Heart left ventricle (tissue), 16 donors: ENCODE data around the gene TH. TPM values are rescaled to one million over a fixed set of nuclear protein-coding genes. Genes with fewer than 3 reads are reported as not detected.

Experiments used
- ATAC-seq, 4 donors: fragments of 200-7000 bp; cut with Tn5 transposase; one replicate each; pipeline ENCODE4 v1.9.1; 2020 to 2022; ENCODE audit warnings: moderate library complexity in 4 of 4, mild to moderate bottlenecking in 3 of 4, moderate number of reproducible peaks in 1 of 4
- DNase-seq, 5 donors: peaks; one replicate each; pipeline ENCODE4 v3.0.0-alpha.2; 2020
- H3K27ac ChIP-seq, 12 donors: fragments of 200-600 bp; sonication (generic) in 4 of 12; one replicate each; pipeline versions ENCODE4 v1.5.0 to v1.8.0; 2016 to 2022; ENCODE audit warnings: mild to moderate bottlenecking in 2 of 12
- H3K27me3 ChIP-seq, 9 donors: fragments of 200-600 bp; sonication (generic) in 2 of 9; one replicate each; pipeline versions ENCODE4 v1.5.1 to v1.8.0; 2016 to 2022; ENCODE audit warnings: mild to moderate bottlenecking in 3 of 9
- H3K36me3 ChIP-seq, 9 donors: fragments of 200-600 bp; sonication (generic) in 2 of 9; one replicate each; pipeline versions ENCODE4 v1.5.0 to v1.8.0; 2018 to 2022; ENCODE audit warnings: mild to moderate bottlenecking in 2 of 9
- H3K4me1 ChIP-seq, 12 donors: fragments of 200-600 bp; sonication (generic) in 4 of 12; one replicate each; pipeline versions ENCODE4 v1.5.0 to v1.8.0; 2016 to 2022; ENCODE audit warnings: mild to moderate bottlenecking in 3 of 12
- H3K4me3 ChIP-seq, 12 donors: fragments of 200-600 bp; sonication (generic) in 4 of 12; one replicate each; pipeline versions ENCODE4 v1.5.0 to v1.8.0; 2017 to 2022; ENCODE audit warnings: mild to moderate bottlenecking in 9 of 12, moderate library complexity in 4 of 12
- H3K9me3 ChIP-seq, 12 donors: fragments of 200-600 bp; sonication (generic) in 4 of 12; one replicate each; pipeline versions ENCODE4 v1.5.0 to v1.8.0; 2016 to 2022; ENCODE audit warnings: mild to moderate bottlenecking in 1 of 12
- CTCF ChIP-seq, 12 donors: fragments of 200-600 bp; sonication (generic) in 4 of 12; IDR thresholded peaks; one replicate each; pipeline versions ENCODE4 v1.5.0 to v1.8.0; 2018 to 2022; ENCODE audit warnings: antibody characterized with exemption in 12 of 12, mild to moderate bottlenecking in 5 of 12
- POLR2A ChIP-seq, 2 donors: fragments of 450-650 bp; IDR thresholded peaks; one replicate each; pipeline ENCODE4 v1.6.1; 2017; ENCODE audit warnings: antibody characterized with exemption in 2 of 2, mild to moderate bottlenecking in 2 of 2, moderate library complexity in 2 of 2
- WGBS, 4 donors: extraction: QIAGEN DNeasy Blood & Tissue Kit in 2 of 4; methylation state at CpG; one replicate each; pipeline versions ENCODE4 v1.1.5 to v1.1.7; 2013 to 2018; 5-methylcytosine and 5-hydroxymethylcytosine counted together
- intact Hi-C, 10 donors: fragments of 100-400 bp; cut with DNase I; formaldehyde crosslinking; loops; one replicate each; pipeline versions ENCODE4 v1.11.1 to v1.14.2; 2022
- polyA plus RNA-seq, 2 donors: library from polyadenylated mRNA; stranded (reverse); fragments of 200-250 nt; gene quantifications; one replicate each; pipeline ENCODE4 v1.2.3, GENCODE V29; 2013
- total RNA-seq, 9 donors: library from RNA; depleted of rRNA in 2 of 9; stranded (reverse); fragments of >200 nt in 2 of 9; fragmentation: NEBNext Ultra II Directional in 3 of 9; extraction: Animal tissue kit (Norgen Biotek cat#: 25700) in 3 of 9; gene quantifications; one replicate each; pipeline versions ENCODE4 v1.1.0 to v1.2.4, GENCODE V29; 2016 to 2023
- donor health status: ischemic (EF 13 %, LVEDD 7.1; RV severe dilation, severe dysfunction).
- donor health status: healthy with polysubstance abuse.
- donor health status: DM: no; HTN: yes; CAD: no.
- donor health status: DM: no; HTN: no; CAD: no.
- donor health status: ischemic (EF 25% LVEDD 6.9; RV normal size, moderate dysfunction).
- donor health status: ischemic (EF 25% LVEDD 5.7; RV mildly dilated, moderate dysfunction).
- donor health status: healthy.
- donor health status: DM: yes; HTN: yes; CAD: no.
- donor health status: ischemic (EF 35%, LVEDD 5.7; RV mildly dilated, moderate dysfunction).
- donor health status: nonischemic (EF 11% LVEDD 7.7; RV severe dilation, severe dysfunction).
- donor health status: DM: yes; HTN: yes; CAD: no.
- donor health status: PGD.
- donor health status: ischemic (EF 29% LVEDD 5.4; RV normal size, mild dysfunction).
- donor health status: nonischemic (EF 23%, LVEDD 6.1; RV moderate dilation, normal function).

Gene TH
- total and polyA plus RNA-seq, 11 donors = 0.08 TPM; not detected in 10

GRCh38 chr11:2182692-2183474 lies 11.3 kb upstream of the TH start:
- no peak overlapping the region for H3K4me3 ChIP-seq
- no peak for DNase-seq
- no peak for ATAC-seq
- no peaks in the 10 kb centered on the region for H3K36me3 ChIP-seq
- H3K27me3 ChIP-seq = peaks cover 0 to 20% (median 8%) of the 10 kb centered on the region in 9 donors
- WGBS, 4 donors = 82 to 84% (median 83%) methylated on average over 20 of the region's 20 CpGs
- TF ChIP-seq CTCF (IDR thresholded peaks at IDR 0.05) = no peak
- no peak for TF ChIP-seq POLR2A (IDR thresholded peaks at IDR 0.05)
- H3K4me1 ChIP-seq = peaks cover 0 to 4% (median 0%) of the 10 kb centered on the region in 12 donors
- no peaks in the 10 kb centered on the region for H3K9me3 ChIP-seq
- no peak overlapping the region for H3K27ac ChIP-seq
- intact Hi-C loops = loop anchor here in 1 of 10 donors (10.0 kb wide), 1 partner anchor 342 kb away; no protein-coding TSS in a partner anchor

- WGBS, 4 donors = 78 to 91% (median 85%) methylated on average over 10 to 18 of the region's 18 CpGs
- DNase-seq = no peak
- Histone ChIP-seq H3K4me3 (no peak overlapping the region), H3K36me3 (no peaks in the 10 kb centered on the region), H3K27me3 (peaks cover 0 to 20% (median 8%) of the 10 kb centered on the region in 9 donors), H3K9me3 (no peaks in the 10 kb centered on the region), H3K4me1 (peaks cover 0 to 4% (median 0%) of the 10 kb centered on the region in 12 donors), H3K27ac (no peak overlapping the region)
- ATAC-seq = no peak
- intact Hi-C loops = loop anchor here in 1 of 10 donors (10.0 kb wide), 1 partner anchor 343 kb away; no protein-coding TSS in a partner anchor
- TF ChIP-seq CTCF (IDR thresholded peaks at IDR 0.05) = no peak
- TF ChIP-seq POLR2A (IDR thresholded peaks at IDR 0.05) = no peak
These were observed 10.5 kb upstream of the TH start for GRCh38 chr11:2182075-2182474.

- no peak for ATAC-seq
These were observed 9.3 kb upstream of the TH start for GRCh38 chr11:2180789-2181370.

More at GRCh38 chr11:2180789-2181370, 9.3 kb upstream of the TH start:
- intact Hi-C loops = loop anchor here in 1 of 10 donors (10.0 kb wide), 1 partner anchor 344 kb away; no protein-coding TSS in a partner anchor
- Histone ChIP-seq H3K4me1 (no peaks in the 10 kb centered on the region), H3K36me3 (no peaks in the 10 kb centered on the region), H3K4me3 (no peak overlapping the region), H3K9me3 (no peaks in the 10 kb centered on the region), H3K27ac (no peak overlapping the region), H3K27me3 (peaks cover 0 to 18% (median 6%) of the 10 kb centered on the region in 9 donors)
- DNase-seq = no peak
- 72 to 87% (median 79%) methylated on average over 9 to 11 of the region's 11 CpGs for WGBS, 4 donors
- TF ChIP-seq CTCF (IDR thresholded peaks at IDR 0.05) (no peak), POLR2A (IDR thresholded peaks at IDR 0.05) (no peak)
